ENCODE data around the gene COMT. TPM values are rescaled to one million over a fixed set of nuclear protein-coding genes. Genes with fewer than 3 reads are reported as not detected.
"Not testable (repeated sequence)": the region's sequence is repeated elsewhere in the genome, so short reads cannot be mapped to it uniquely, and the experiment has no call there.

The COMT gene
- total RNA-seq, 1 donor from 2014 or later: 221 TPM

- Histone ChIP-seq H3K27me3 (ENCODE audit: control insufficient read depth, insufficient read depth, low read length) (no peaks in the 10 kb centered on the region), H3K4me3 (ENCODE audit: low read depth, low read length) (no peak overlapping the region), H3K36me3 (ENCODE audit: control insufficient read depth, insufficient read depth, low read length) (no peaks in the 10 kb centered on the region)
- DNase-seq (ENCODE audit: low read depth) (no peak), FAIRE-seq (peak; percentile 70)
- TF ChIP-seq CTCF (IDR thresholded peaks at IDR 0.05; ENCODE audit: insufficient read depth, low read length, severe bottlenecking): no peak
These were observed 10.8 kb upstream of the COMT start for GRCh38 chr22:19930551-19931486.

GRCh38 chr22:19931514-19931913 lies 10.1 kb upstream of the COMT start:
- no peak for TF ChIP-seq CTCF (IDR thresholded peaks at IDR 0.05; ENCODE audit: insufficient read depth, low read length, severe bottlenecking)
- Histone ChIP-seq H3K36me3 (ENCODE audit: control insufficient read depth, insufficient read depth, low read length) (no peaks in the 10 kb centered on the region), H3K4me3 (ENCODE audit: low read depth, low read length) (no peak overlapping the region), H3K27me3 (ENCODE audit: control insufficient read depth, insufficient read depth, low read length) (no peaks in the 10 kb centered on the region)
- DNase-seq (ENCODE audit: low read depth) (no peak), FAIRE-seq (no peak)

GRCh38 chr22:19932367-19933206 lies 9.0 kb upstream of the COMT start:
- FAIRE-seq (no peak), DNase-seq (ENCODE audit: low read depth) (no peak)
- no peak for TF ChIP-seq CTCF (IDR thresholded peaks at IDR 0.05; ENCODE audit: insufficient read depth, low read length, severe bottlenecking)

GRCh38 chr22:19933341-19934241 lies 8.0 kb upstream of the COMT start:
- FAIRE-seq: no peak
- Histone ChIP-seq H3K36me3 (ENCODE audit: control insufficient read depth, insufficient read depth, low read length) (peaks cover 1% of the 10 kb centered on the region), H3K27me3 (ENCODE audit: control insufficient read depth, insufficient read depth, low read length) (no peaks in the 10 kb centered on the region), H3K4me3 (ENCODE audit: low read depth, low read length) (no peak overlapping the region)
- no peak for TF ChIP-seq CTCF (IDR thresholded peaks at IDR 0.05; ENCODE audit: insufficient read depth, low read length, severe bottlenecking)
- DNase-seq (ENCODE audit: low read depth): no peak

More at GRCh38 chr22:19932367-19933206, 9.0 kb upstream of the COMT start:
- Histone ChIP-seq H3K27me3 (ENCODE audit: control insufficient read depth, insufficient read depth, low read length) (no peaks in the 10 kb centered on the region), H3K36me3 (ENCODE audit: control insufficient read depth, insufficient read depth, low read length) (no peaks in the 10 kb centered on the region), H3K4me3 (ENCODE audit: low read depth, low read length) (no peak overlapping the region)

- H3K36me3 ChIP-seq (ENCODE audit: control insufficient read depth, insufficient read depth, low read length); H3K4me3 ChIP-seq (ENCODE audit: low read depth, low read length); H3K27me3 ChIP-seq (ENCODE audit: control insufficient read depth, insufficient read depth, low read length); FAIRE-seq; DNase-seq (ENCODE audit: low read depth): not testable (repeated sequence)
These were observed 6.4 kb upstream of the COMT start for GRCh38 chr22:19935123-19935718.
